ENCODE data around the gene TRIM71. TPM values are rescaled to one million over a fixed set of nuclear protein-coding genes. Genes with fewer than 3 reads are reported as not detected.

TRIM71 gene
- total RNA-seq, 1 donor from 2014 or later, result 74.0 TPM

GRCh38 chr3:32881624-32882023 is 63.8 kb downstream of the TRIM71 start:
- Mint-ChIP-seq H3K9me3 (ENCODE audit: unreplicated experiment) (no peaks in the 10 kb centered on the region), H3K4me1 (ENCODE audit: unreplicated experiment) (peaks cover 40% of the 10 kb centered on the region), H3K27me3 (ENCODE audit: unreplicated experiment) (peaks cover 8% of the 10 kb centered on the region), H3K27ac (ENCODE audit: unreplicated experiment) (no peak overlapping the region), H3K36me3 (ENCODE audit: low read depth, unreplicated experiment) (peaks cover 11% of the 10 kb centered on the region), H3K4me3 (ENCODE audit: unreplicated experiment) (no peak overlapping the region)
- no peak for DNase-seq (ENCODE audit: low spot score)
- TF ChIP-seq CTCF (IDR thresholded peaks at IDR 0.05; ENCODE audit: unreplicated experiment), result no peak

DNA sequence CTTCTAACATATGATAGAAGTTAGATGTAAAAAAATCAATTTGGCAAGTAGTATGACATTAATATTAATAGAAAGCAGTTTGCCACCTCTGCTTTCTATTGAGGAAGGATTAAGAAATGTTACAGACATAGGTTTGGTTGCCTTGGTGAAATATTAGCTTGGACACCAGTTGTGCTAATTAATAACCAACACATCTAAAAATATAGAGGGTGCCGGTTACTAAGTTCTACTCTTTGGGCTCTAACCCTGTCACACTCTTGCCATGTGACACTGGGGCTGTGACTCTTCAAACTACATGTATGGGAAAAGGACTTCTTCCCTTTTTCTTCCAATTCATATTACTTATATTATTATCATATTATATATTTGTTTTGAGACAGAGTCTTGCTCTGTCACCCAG is 64.4 kb downstream of the TRIM71 start:
- no peak for TF ChIP-seq CTCF (IDR thresholded peaks at IDR 0.05; ENCODE audit: unreplicated experiment)
- peaks cover 11% of the 10 kb centered on the region for H3K36me3 Mint-ChIP-seq (ENCODE audit: low read depth, unreplicated experiment)

DNA sequence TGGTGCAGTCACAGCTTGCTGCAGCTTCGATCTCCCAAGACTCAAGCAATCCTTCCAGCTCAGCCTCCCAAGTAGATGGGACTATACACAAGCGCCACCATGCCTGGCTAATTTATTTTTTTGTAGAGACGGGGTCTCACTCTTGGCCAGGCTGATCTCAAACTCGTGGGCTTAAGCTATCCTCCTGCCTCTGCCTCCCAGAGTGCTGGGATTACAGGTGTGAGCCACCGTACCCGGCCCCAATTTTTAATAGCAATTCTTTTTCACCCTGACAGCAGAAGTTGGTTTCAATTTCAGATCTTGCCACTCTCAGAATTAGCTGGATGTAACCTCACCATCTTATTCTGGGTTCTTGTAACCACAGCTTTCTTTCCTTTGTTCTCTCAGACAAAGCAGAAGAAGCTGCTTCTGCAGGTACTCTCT is 64.8 kb downstream of the TRIM71 start:
- H3K4me3 Mint-ChIP-seq (ENCODE audit: unreplicated experiment), result peak overlapping the region; percentile 8
- H3K9me3 Mint-ChIP-seq (ENCODE audit: unreplicated experiment), result no peaks in the 10 kb centered on the region
- no peak for DNase-seq (ENCODE audit: low spot score)
- H3K27me3 Mint-ChIP-seq (ENCODE audit: unreplicated experiment), result peaks cover 9% of the 10 kb centered on the region
- peaks cover 50% of the 10 kb centered on the region for H3K4me1 Mint-ChIP-seq (ENCODE audit: unreplicated experiment)
- peaks cover 11% of the 10 kb centered on the region for H3K36me3 Mint-ChIP-seq (ENCODE audit: low read depth, unreplicated experiment)
- no peak for TF ChIP-seq CTCF (IDR thresholded peaks at IDR 0.05; ENCODE audit: unreplicated experiment)
- no peak overlapping the region for H3K27ac Mint-ChIP-seq (ENCODE audit: unreplicated experiment)

More for the DNA sequence above, 64.4 kb downstream of the TRIM71 start:
- H3K9me3 Mint-ChIP-seq (ENCODE audit: unreplicated experiment), result no peaks in the 10 kb centered on the region
- no peak for DNase-seq (ENCODE audit: low spot score)
- H3K27ac Mint-ChIP-seq (ENCODE audit: unreplicated experiment), result no peak overlapping the region
- peaks cover 46% of the 10 kb centered on the region for H3K4me1 Mint-ChIP-seq (ENCODE audit: unreplicated experiment)
- H3K4me3 Mint-ChIP-seq (ENCODE audit: unreplicated experiment), result no peak overlapping the region
- peaks cover 8% of the 10 kb centered on the region for H3K27me3 Mint-ChIP-seq (ENCODE audit: unreplicated experiment)

- Mint-ChIP-seq H3K27ac (ENCODE audit: unreplicated experiment) (peak overlapping the region; percentile 76), H3K9me3 (ENCODE audit: unreplicated experiment) (no peaks in the 10 kb centered on the region), H3K4me3 (ENCODE audit: unreplicated experiment) (no peak overlapping the region), H3K4me1 (ENCODE audit: unreplicated experiment) (peaks cover 57% of the 10 kb centered on the region), H3K27me3 (ENCODE audit: unreplicated experiment) (peaks cover 9% of the 10 kb centered on the region), H3K36me3 (ENCODE audit: low read depth, unreplicated experiment) (peaks cover 10% of the 10 kb centered on the region)
- DNase-seq (ENCODE audit: low spot score), result no peak
- no peak for TF ChIP-seq CTCF (IDR thresholded peaks at IDR 0.05; ENCODE audit: unreplicated experiment)
Observed at GRCh38 chr3:32883817-32884216, 66.0 kb downstream of the TRIM71 start.

GRCh38 chr3:32884591-32884990 is 66.8 kb downstream of the TRIM71 start:
- H3K9me3 Mint-ChIP-seq (ENCODE audit: unreplicated experiment), result no peaks in the 10 kb centered on the region
- peaks cover 59% of the 10 kb centered on the region for H3K4me1 Mint-ChIP-seq (ENCODE audit: unreplicated experiment)
- peak overlapping the region; percentile 76 for H3K27ac Mint-ChIP-seq (ENCODE audit: unreplicated experiment)
- TF ChIP-seq CTCF (IDR thresholded peaks at IDR 0.05; ENCODE audit: unreplicated experiment), result no peak
- H3K4me3 Mint-ChIP-seq (ENCODE audit: unreplicated experiment), result peak overlapping the region; percentile 24
- peaks cover 12% of the 10 kb centered on the region for H3K36me3 Mint-ChIP-seq (ENCODE audit: low read depth, unreplicated experiment)
- DNase-seq (ENCODE audit: low spot score), result no peak
- peaks cover 9% of the 10 kb centered on the region for H3K27me3 Mint-ChIP-seq (ENCODE audit: unreplicated experiment)
